Thymus (tissue), 2 donors: ENCODE results near the gene ARHGEF5. TPM values are rescaled to one million over a fixed set of nuclear protein-coding genes. Genes with fewer than 3 reads are reported as not detected.

Source experiments
- polyA plus RNA-seq: library from polyadenylated mRNA; stranded (reverse); fragments of 200-250 nt; gene quantifications from one replicate; pipeline ENCODE4 v1.2.3, GENCODE V29; 2013
- total RNA-seq: library from RNA; stranded (reverse); fragments of 120-200 nt; gene quantifications from one replicate; pipeline ENCODE4 v1.2.4, GENCODE V29; 2013
- donor health status: healthy.

Gene ARHGEF5
- total and polyA plus RNA-seq, 2 donors = 1.4 to 5.6 TPM

Other genes with a start within 250 kb of the ARHGEF5 start
- gene OR2A2, start 245.8 kb upstream of the ARHGEF5 start, total RNA-seq = not detected
- not detected for gene OR2A2, start 245.8 kb upstream of the ARHGEF5 start, polyA plus RNA-seq
- gene OR2A14, start 232.2 kb upstream of the ARHGEF5 start, total RNA-seq = not detected
- not detected for gene OR2A14, start 232.2 kb upstream of the ARHGEF5 start, polyA plus RNA-seq
- 0.28 TPM for gene CTAGE4, start 171.9 kb upstream of the ARHGEF5 start, total RNA-seq
- 0.62 TPM for gene CTAGE4, start 171.9 kb upstream of the ARHGEF5 start, polyA plus RNA-seq
- 1.3 TPM for gene ARHGEF35, start 159.6 kb upstream of the ARHGEF5 start, total RNA-seq
- gene ARHGEF35, start 159.6 kb upstream of the ARHGEF5 start, polyA plus RNA-seq = 8.3 TPM
- not detected for gene OR2A42, start 115.8 kb upstream of the ARHGEF5 start, total RNA-seq
- gene OR2A42, start 115.8 kb upstream of the ARHGEF5 start, polyA plus RNA-seq = 0.02 TPM
- 0.24 TPM for gene OR2A7, start 90.6 kb upstream of the ARHGEF5 start, total RNA-seq
- gene OR2A7, start 90.6 kb upstream of the ARHGEF5 start, polyA plus RNA-seq = 1.4 TPM
- gene CTAGE8, start 86.1 kb upstream of the ARHGEF5 start, total RNA-seq = 0.52 TPM
- gene CTAGE8, start 86.1 kb upstream of the ARHGEF5 start, polyA plus RNA-seq = 3.1 TPM
- under 0.01 TPM for gene OR2A1, start 43.0 kb upstream of the ARHGEF5 start, total RNA-seq
- gene OR2A1, start 43.0 kb upstream of the ARHGEF5 start, polyA plus RNA-seq = 0.07 TPM
- not detected for gene NOBOX, start 48.3 kb downstream of the ARHGEF5 start, total RNA-seq
- gene NOBOX, start 48.3 kb downstream of the ARHGEF5 start, polyA plus RNA-seq = not detected